Lower leg skin (tissue), 3 donors: ENCODE data around the gene RBM20.

Experiments
- POLR2A ChIP-seq, 2 donors: fragments of 450-650 bp; IDR thresholded peaks; one replicate each; pipeline ENCODE4 v1.6.1; 2016 to 2017; ENCODE audit warnings: antibody characterized with exemption in 2 of 2, mild to moderate bottlenecking in 1 of 2, moderate library complexity in 1 of 2
- TF ChIP-seq, protein P1 (sequence below), 3 donors: fragments of 450-650 bp; IDR thresholded peaks; one replicate each; pipeline ENCODE4 v1.5.1; 2016; ENCODE audit warnings: antibody characterized with exemption in 3 of 3, mild to moderate bottlenecking in 3 of 3, moderate library complexity in 2 of 3

GRCh38 chr10:110667620-110668343 is 23.6 kb downstream of the RBM20 start:
- TF ChIP-seq, protein P1, sequence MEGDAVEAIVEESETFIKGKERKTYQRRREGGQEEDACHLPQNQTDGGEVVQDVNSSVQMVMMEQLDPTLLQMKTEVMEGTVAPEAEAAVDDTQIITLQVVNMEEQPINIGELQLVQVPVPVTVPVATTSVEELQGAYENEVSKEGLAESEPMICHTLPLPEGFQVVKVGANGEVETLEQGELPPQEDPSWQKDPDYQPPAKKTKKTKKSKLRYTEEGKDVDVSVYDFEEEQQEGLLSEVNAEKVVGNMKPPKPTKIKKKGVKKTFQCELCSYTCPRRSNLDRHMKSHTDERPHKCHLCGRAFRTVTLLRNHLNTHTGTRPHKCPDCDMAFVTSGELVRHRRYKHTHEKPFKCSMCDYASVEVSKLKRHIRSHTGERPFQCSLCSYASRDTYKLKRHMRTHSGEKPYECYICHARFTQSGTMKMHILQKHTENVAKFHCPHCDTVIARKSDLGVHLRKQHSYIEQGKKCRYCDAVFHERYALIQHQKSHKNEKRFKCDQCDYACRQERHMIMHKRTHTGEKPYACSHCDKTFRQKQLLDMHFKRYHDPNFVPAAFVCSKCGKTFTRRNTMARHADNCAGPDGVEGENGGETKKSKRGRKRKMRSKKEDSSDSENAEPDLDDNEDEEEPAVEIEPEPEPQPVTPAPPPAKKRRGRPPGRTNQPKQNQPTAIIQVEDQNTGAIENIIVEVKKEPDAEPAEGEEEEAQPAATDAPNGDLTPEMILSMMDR (IDR thresholded peaks at IDR 0.05), result no peak
- no peak for TF ChIP-seq POLR2A (IDR thresholded peaks at IDR 0.05)
